Islet precursor cell (in vitro differentiated cells): Measurements from ENCODE around the gene LPCAT2.

Source experiments
- DNase-seq: peaks from one replicate; pipeline ENCODE4 v3.0.0-alpha.2; 2018

The LPCAT2 gene

GRCh38 chr16:55559933-55560516 lies 51.2 kb downstream of the LPCAT2 start:
- no peak for DNase-seq

GRCh38 chr16:55561319-55561848 lies 52.5 kb downstream of the LPCAT2 start:
- no peak for DNase-seq

- no peak for DNase-seq
These were observed 54.1 kb downstream of the LPCAT2 start for GRCh38 chr16:55562936-55563335.

- no peak for DNase-seq
These were observed 54.9 kb downstream of the LPCAT2 start for GRCh38 chr16:55563797-55564196.

- DNase-seq: no peak
These were observed 56.2 kb downstream of the LPCAT2 start for GRCh38 chr16:55565086-55565485.

- DNase-seq: no peak
These were observed 57.7 kb downstream of the LPCAT2 start, which contains the start of gene CAPNS2 for GRCh38 chr16:55566432-55567175. Gene CAPNS2 (plus strand): TSS chr16:55566684. CDS start chr16:55566757, 73 bp downstream.

GRCh38 chr16:55567382-55567781 lies 58.5 kb downstream of the LPCAT2 start:
- no peak for DNase-seq

GRCh38 chr16:55568207-55568606 lies 59.3 kb downstream of the LPCAT2 start:
- DNase-seq: no peak

GRCh38 chr16:55569025-55569424 lies 60.2 kb downstream of the LPCAT2 start:
- no peak for DNase-seq

- DNase-seq: no peak
These were observed 61.3 kb downstream of the LPCAT2 start for GRCh38 chr16:55570159-55570558.

GRCh38 chr16:55571191-55571897 lies 62.5 kb downstream of the LPCAT2 start:
- DNase-seq: no peak

- no peak for DNase-seq
These were observed 63.6 kb downstream of the LPCAT2 start for GRCh38 chr16:55572439-55572838.

GRCh38 chr16:55574811-55575210 lies 65.9 kb downstream of the LPCAT2 start:
- DNase-seq: no peak

- DNase-seq: no peak
These were observed 66.6 kb downstream of the LPCAT2 start for GRCh38 chr16:55575496-55575895.

GRCh38 chr16:55576384-55576783 lies 67.5 kb downstream of the LPCAT2 start:
- DNase-seq: no peak

- DNase-seq: no peak
These were observed 69.0 kb downstream of the LPCAT2 start for GRCh38 chr16:55577887-55578286.

- DNase-seq: no peak
These were observed 76.8 kb downstream of the LPCAT2 start for GRCh38 chr16:55585631-55586030.

GRCh38 chr16:55588799-55589198 lies 79.9 kb downstream of the LPCAT2 start:
- no peak for DNase-seq

GRCh38 chr16:55592306-55592705 lies 83.4 kb downstream of the LPCAT2 start:
- no peak for DNase-seq

- no peak for DNase-seq
These were observed 89.1 kb downstream of the LPCAT2 start for GRCh38 chr16:55597928-55598327.

GRCh38 chr16:55605754-55606336 lies 97.0 kb downstream of the LPCAT2 start:
- DNase-seq: no peak

- DNase-seq: no peak
These were observed 104.9 kb downstream of the LPCAT2 start for GRCh38 chr16:55613613-55614335.

- DNase-seq: no peak
These were observed 106.2 kb downstream of the LPCAT2 start for GRCh38 chr16:55615071-55615470.
